Astrocyte (in vitro differentiated cells and primary cell): ENCODE results near the gene CORO2B.

Source experiments
- EZH2 ChIP-seq: IDR thresholded peaks from 2 replicates; pipeline ENCODE4 v1.6.1; 2012; ENCODE audit warnings: mild to moderate bottlenecking, low read length, inconsistent platforms; ENCODE audit not compliant: insufficient read depth
- TF ChIP-seq, protein P1 (sequence below): IDR thresholded peaks from 2 replicates; pipeline ENCODE4 v1.5.1; 2011; ENCODE audit warnings: low read depth, mild to moderate bottlenecking, inconsistent platforms, low read length, moderate library complexity; ENCODE audit not compliant: insufficient read depth

DNA sequence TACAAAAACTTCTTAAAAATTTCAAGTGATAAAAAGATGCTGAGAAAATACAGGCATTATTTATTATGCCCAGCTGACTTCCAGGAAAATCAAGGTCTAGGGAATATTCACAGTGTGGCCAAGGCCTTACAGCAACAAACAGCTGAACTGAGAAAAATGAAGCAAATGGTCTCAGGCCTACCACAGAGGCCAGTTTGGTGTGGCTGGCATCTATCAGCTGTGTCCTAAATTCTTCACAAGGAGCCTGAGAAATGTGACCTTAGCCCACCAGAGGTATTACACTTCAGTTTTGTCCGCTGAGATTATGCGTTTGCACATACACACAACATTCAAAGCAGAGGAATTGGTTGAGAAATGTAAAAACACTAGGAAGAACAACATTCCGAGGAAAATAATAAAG is 164.5 kb downstream of the CORO2B start:
- TF ChIP-seq, protein P1, sequence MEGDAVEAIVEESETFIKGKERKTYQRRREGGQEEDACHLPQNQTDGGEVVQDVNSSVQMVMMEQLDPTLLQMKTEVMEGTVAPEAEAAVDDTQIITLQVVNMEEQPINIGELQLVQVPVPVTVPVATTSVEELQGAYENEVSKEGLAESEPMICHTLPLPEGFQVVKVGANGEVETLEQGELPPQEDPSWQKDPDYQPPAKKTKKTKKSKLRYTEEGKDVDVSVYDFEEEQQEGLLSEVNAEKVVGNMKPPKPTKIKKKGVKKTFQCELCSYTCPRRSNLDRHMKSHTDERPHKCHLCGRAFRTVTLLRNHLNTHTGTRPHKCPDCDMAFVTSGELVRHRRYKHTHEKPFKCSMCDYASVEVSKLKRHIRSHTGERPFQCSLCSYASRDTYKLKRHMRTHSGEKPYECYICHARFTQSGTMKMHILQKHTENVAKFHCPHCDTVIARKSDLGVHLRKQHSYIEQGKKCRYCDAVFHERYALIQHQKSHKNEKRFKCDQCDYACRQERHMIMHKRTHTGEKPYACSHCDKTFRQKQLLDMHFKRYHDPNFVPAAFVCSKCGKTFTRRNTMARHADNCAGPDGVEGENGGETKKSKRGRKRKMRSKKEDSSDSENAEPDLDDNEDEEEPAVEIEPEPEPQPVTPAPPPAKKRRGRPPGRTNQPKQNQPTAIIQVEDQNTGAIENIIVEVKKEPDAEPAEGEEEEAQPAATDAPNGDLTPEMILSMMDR = no peak
- TF ChIP-seq EZH2 = no peak
